HG03159 (cell line): ENCODE data around the gene PGS1.

Experiments used
- ATAC-seq: cut with Tn5 transposase; IDR thresholded peaks from one replicate; pipeline ENCODE4 v1.9.1; 2021; ENCODE audit warnings: mild to moderate bottlenecking, moderate library complexity; ENCODE audit not compliant: unreplicated experiment

Gene PGS1

DNA sequence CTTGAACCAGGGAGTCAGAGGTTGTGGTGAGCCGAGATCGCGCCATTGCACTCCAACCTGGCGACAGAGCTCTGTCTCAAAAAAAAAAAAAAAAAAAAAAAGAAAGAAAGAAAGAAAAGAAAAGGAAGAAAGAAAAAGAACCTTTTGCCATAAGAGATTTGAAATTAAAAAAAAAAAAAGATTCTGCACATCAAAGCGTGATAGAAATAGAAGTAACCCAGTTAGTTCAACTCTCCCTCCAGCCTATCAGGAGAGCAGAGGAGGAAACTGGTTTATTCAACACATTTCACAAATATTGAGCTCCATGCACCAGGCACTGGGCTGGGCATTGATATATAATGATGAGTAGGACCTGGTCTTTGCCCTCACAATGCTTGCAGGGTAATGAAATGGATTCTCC lies 16.2 kb upstream of the PGS1 start:
- no peak for ATAC-seq

DNA sequence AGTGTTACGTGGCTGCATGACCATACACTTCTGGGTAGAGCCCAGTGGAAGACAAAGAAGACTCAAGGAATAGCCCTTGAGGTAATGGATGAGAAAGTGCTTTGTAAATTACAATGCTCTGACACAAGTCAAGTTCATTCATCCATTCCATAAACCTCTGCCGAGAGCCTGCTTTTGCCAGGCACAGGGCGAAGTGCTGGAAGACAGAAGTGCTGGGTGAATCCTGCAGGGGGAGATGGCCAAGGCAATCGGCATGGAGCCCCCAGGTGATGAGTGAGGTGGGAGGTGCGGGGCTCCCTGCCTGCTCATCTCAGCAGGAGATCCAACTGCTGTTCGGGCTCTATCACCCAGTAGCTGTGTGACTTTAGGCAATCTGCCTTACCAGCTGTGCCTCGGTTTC lies 15.8 kb upstream of the PGS1 start:
- ATAC-seq, result no peak

DNA sequence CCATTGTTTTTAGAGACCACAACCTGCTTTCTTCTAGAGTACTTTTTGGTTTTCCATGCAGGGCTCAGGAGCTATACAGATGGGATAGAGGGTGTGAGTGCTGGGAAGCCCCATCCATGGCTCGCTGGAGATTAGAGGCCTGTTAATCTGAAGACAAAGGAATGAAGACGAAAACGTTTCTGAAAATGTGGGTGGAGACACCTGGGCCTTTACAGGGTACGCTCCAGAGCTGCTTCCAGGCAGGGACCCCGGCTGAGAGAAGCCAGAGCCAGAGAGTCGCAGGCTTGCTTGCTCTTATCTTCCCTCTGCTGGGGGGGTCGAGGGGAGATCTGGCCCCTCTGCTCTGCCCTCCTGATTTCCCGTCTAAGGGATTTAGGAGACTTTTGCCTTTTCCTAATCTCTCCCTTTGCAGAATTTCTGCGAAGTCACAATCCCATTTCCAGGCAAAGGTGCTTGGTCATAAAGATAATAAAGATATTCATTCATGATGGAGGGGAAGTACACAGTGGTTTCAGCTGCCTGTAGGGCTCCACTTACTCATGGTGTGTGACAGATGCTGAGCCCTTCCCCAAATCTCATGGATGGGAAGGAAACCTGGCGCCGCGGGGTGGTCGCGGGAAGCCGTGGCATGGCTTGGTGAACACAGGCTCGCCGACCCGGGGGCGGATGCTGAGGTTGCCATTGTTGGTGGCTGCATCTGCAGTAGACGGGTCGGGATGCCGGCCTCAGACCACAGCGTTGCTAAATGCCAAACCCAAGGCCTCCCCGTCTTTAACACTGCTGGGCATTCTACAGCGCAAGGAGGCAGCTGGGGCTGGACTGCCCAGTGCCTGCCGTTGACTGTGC lies 13.8 kb upstream of the PGS1 start:
- ATAC-seq, result no peak

DNA sequence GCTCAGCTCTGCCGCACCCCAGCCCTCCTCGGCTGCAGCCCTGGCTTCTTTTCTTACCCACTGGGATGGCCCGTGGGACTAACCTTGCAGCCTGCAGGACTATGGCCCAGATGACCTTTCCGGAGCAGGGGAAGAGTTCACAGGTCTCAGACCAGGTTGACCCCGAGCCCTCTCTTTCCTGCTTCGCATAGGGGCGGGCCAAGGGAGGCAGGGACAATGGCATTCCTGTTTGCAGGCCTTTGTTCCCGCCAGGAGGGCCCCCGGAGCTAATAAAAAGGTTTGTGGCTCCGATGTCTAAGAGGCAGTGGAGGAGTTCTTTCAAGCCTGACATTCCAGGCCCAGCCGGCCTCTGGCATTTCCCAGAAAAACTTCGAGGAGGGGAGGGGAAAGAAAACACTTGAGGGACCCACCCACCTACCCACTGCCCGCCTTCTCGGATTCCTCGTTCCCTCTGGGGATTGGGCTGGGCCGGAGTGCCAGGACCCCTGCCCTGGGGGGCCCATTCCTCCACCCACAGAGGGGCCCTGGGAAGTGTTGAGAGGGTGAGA lies 12.8 kb upstream of the PGS1 start:
- no peak for ATAC-seq

DNA sequence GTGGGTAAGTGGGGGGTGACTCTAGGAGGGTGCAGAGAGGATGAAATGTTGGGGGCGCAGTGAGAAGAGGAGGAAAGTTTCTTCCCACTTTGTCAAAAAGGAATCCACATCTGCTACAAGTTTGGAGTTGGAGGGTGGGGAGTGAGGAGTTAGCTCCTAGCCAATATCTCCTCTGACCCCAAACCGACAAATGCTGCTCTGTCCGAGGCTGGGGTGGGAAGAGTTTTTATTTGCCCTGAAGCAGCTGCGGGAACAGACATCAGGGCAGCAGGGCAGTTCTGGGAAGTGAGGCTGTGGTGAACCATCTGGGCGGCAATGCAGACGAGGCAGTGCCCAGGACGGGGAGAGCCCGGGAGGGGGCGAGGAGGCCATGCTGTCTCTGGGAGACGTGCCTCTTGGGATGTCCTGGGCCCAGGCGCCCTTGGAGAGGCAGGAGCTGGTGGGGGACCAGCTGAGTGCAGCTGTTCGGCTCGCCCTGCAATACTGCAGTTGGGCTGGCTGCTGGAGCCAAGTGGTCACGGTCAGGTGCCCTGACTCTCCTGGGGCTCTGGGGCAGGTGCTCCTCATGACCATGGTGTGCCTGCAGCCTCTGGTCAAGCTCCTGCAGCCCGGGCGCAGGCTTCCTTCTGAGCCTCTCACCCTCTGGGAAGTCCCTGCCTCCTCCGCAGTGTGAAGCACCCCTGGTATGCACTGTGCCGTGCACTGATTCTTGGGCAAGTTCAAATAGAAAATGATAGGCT lies 12.2 kb upstream of the PGS1 start:
- ATAC-seq, result no peak

DNA sequence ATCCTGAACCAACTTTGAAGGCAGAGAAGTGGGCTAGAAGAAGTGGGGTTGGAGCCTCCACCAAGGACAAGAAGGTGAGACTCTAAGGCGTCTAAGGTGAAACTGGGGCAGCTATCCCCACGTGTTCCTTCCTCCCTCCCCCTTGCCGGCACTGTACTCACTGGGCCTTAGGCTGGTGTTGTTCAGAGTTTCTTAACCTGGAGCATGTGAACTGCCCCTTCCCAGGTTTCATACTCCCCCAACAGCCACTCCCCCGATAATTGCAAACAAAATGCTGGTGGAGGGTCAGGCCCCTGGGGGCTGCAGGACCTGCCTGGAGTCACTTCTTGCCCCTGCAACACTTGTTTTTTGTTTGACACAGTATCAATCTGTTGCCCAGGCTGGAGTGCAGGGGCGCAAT lies 11.3 kb upstream of the PGS1 start:
- ATAC-seq, result no peak

DNA sequence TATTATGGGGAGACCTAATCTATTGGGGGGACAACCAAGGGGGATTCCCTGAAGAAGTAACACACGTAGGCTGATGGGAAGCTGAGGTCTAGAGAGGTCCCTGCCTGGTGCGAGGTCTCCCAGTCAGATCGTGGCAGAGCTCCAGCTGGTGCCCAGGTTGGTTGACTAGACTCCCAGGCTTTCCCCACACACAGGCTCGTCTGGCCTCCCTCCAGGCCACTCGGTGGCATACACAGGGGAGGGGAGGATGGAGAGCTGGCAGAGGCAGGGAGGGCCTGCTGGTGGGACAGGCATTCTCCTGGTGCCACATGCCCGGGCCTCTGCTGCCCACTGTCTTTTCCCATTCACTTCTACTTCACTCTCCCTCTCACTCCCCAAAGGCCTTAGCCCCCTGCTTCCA lies 10.1 kb upstream of the PGS1 start:
- no peak for ATAC-seq

DNA sequence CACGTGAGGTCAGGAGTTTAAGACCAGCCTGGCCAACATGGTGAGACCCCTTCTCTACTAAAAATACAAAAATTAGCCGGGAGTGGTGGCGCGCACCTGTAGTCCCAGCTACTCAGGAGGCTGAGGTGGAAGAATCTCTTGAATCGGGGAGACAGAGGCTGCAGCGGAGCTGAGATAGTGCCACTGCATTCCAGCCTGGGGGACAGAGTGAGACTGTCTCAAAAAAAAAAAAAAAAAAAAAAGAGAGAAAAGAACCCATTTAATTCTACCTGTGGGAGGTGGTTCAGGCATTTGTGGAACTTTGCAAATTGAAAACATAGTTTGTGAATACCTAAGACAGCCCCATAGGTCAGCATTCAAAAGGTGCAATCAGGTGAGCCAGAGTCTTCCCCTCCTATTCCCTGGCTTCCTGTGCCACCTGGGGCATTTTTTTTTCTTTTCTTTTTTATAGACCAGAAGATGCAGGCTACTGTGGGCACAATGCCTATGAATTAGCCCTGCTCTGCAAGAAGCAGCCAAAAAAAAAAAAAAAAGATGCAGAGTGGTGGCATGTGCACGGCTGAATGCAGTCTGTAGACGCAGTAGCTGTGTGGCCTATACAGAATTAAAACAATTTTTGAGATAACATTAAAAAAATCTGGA lies 9.5 kb upstream of the PGS1 start:
- no peak for ATAC-seq

DNA sequence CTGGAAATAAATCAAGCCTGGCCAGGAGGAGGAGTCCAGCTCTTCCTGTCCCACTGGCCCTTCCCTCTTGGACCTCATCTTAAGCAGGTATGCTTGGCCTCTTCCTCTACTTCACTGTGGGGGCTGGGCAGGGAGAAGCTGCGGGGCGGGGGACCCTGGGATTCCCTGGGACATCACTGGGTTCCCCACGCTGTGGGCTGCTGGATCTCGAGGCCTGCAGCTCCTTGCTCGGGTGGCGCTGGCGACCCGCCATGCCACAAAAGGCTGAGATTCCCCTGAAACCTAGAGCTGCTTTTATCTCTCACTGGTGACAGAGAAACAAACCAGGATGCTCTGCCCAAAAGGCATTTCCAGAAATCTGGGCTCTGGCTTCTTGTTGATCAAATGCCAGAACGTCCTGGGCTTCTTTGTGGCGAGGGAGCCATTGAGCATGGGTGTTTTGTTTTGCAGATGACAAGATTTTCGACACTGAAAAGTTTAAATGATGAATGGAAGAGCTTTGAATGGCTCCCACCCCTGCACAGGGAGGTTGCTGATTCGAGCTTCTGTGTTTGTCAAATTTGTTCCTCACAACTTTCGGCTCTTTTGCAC lies 8.6 kb upstream of the PGS1 start:
- ATAC-seq, result no peak

DNA sequence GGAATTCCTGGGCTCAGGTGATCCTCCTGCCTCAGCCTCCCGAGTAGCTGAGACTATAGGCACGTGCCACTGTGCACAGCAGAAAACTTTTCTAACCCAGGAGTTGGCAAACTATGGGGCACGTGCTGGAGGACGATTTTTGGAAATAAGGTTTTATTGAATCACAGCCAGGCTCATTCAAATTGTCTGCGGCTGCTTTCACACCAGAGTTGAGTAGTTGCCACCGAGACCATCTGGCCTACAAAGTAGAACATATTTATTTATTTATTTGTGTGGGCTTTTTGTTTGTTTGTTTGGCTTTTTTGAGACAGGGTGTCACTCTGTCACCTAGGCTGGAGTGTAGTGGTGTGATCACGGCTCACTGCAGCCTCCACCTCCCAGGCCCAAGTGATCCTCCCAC lies 7.4 kb upstream of the PGS1 start:
- ATAC-seq, result no peak

DNA sequence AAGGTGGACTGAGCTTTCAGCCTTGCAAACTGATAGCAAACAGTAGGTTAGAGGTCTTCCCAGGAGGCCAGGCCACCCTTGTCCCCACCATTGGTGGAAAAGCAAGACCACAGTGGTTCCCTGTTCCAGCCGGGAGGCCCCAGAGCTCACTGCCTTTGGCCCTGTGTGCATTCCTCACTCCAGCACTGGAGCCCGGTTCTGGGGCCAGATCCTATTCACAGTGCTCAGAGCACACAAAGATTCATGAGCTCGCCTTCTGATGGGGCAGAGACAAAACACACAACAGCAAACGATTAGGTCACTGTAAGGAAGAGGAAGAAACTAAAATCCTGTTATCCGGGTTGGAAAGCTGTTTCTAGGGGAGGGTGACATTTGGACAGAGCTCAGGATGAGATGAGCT lies 5.6 kb upstream of the PGS1 start:
- ATAC-seq, result no peak

DNA sequence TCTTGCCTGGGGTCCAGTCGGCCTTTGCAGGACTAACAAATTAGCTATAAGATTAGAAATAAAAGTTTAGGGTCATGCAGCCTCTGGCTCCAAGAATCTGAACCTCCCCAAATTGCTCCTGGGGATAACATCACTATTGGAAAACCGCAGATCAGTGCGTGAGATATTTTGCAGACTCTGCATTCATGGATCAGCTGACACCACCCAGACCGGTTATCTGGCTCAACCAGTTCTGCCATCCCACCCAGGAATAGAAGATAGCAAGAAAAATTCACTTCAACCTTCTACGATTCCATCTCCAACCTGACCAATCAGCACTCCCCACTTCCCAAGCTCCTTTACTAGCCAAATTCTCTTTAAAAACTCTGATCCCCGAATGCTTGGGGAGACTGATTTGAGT lies 4.3 kb upstream of the PGS1 start:
- ATAC-seq, result no peak

DNA sequence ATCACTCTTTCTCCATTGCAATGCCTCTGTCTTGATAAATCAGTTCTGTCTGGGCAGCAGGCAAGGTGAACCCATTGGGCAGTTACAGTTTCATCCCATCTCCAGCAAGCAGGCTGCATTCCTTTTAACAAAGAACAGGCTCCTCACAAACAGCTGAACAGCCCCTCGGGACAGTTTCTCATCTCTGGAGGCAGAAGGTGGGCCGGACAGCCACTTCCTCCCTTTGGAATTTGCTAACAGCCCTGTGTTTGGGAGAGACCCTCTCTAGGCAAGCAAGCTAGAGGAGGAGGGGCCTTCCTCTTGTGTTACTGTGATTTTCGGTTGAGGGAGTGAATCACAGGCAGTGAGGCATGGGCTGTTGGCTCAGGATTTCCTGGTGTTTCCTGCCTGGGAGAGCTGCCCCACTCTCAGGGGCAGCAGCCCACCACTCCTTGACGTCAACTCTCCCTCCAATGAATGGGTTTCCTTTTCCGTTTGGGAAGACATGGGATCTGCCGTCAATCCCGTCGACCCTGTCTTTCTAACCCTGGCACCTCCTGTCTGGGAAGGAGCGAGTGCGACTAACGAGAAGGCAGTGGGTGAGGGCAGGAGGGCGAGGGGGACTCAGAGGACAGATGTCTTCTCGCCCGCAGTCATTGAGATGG lies 3.7 kb upstream of the PGS1 start:
- no peak for ATAC-seq

DNA sequence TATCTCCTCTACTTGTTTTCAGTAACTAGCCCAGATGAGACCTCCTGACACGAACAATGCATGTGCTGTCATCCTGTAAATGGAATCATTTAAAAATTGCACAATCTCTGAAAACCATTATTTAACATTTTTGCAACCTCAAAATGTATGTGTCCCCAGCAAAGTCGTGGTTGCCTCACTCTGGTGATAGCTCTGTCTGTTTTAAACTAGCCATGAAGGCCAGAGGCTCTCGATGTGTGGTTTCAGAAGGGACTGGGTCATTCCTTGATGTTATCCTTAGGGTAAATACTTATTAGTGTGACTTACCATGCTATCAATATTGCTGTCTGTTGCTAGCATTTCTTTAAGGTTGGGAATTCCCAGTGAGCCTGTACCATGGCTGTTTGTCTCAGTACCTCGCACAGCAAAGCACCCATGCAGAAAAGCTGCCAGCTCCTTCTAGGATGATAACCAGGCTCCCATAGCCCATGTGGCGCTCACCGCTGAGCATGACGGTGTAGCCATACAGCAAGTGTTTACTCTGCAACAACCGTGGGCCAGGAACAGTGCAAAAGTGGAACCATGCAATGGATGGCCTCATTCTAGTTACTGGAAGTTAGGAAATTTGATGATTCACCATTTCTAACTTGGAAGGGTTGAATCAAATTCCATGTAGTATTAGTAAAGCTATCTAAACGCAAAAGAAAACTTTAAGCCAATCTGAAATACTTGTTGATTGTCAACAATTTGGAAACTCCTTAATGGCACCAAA lies 2.9 kb upstream of the PGS1 start:
- ATAC-seq, result no peak

DNA sequence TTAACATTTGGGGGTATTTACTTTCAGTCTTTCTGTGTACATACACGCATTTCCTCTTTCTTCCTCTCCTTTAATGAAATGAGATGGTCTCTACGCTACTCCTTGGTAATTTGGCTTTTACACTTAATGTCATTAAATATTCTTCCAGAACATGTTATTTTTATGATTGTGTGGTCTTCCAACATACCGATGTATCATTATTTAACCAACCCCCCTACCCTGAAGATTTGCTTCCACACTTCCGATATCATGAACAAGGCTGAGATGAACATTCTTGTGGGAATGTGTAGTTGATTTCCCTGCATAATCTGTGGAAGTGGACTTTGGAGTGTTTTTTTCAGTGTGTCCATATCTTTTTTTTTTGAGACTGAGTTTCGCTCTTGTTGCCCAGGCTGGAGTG lies 2.3 kb upstream of the PGS1 start:
- no peak for ATAC-seq

DNA sequence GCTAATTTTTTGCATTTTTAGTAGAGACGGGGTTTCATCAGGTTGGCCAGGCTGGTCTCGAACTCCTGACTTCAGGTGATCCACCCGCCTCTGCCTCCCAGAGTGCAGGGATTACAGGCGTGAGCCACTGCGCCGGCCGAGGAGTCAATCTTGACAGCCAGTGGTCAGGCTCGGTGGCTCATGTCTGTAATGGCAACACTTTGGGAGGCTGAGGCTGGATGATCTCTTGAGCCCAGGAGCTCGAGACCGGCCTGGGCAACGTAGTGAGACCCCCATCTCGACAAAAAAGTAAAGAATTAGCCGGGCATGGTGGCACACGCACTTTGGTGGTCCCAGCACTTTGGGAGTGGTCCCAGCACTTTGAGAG lies 608 bp upstream of the PGS1 start:
- no peak for ATAC-seq

DNA sequence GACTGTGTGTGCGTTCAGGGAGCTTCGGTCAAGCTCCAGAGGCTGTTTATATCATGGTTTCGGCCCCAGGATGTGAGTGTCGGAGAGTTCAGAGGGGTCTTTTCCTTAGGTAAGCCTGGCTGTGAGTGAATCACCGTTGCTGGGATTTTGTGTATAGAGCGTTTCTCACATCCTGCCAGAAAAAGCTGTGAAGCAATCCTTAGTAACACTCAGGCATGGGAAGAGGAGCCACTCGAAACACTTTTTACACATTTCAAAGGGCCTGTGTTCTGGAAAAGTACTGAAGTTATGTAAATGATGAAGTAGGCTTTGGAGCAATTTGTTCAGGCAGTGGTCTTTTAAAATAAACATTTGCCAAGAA lies 662 bp downstream of the PGS1 start:
- ATAC-seq, result no peak

DNA sequence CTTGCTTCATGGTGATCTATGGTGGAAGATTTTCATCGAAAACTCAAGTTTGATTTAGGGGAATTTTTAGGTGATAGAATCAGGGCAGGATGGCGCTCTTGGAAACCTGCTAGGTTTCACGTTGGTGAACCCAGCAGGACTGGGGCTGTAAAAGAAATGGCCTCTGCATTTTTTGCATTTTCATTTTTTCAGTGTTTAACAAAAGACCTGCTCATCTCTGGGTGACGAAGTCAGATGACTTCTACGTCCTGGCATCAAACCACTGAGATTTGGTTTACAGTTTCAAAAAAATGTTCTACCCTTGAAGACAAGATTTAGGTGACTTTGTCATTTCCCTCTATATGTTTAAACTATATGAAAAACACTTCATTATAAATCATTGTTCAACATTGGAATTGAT lies 1.9 kb downstream of the PGS1 start:
- ATAC-seq, result no peak

DNA sequence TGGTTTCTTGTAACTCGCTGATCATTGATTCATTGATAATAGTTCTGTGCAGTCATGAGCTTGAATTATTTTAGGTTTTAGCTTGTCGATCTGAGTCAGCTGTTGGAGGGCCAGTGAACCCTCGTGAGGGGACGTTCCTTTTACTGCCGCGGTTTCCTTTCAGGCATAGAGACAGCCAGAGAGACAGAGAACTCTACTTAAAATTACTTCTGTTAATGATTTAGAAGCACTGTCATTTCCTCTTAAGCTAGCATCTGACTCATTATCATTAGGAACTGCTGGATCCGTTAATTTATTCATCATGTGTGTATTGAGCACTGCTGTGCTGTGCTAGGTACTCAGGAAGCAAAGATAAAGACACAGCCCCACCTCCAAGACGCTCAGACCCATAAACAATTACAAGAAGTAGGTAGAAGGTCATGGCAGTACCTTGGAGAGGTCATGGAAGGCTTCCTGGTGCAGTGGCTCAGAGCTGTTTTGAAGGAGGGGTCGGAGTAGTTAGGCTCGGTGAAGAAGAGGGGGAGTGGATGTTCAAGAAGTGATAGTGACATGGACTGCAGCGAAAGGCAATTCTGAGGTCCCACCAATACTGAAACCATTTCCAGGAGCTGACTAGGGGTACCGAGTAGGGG lies 3.3 kb downstream of the PGS1 start:
- no peak for ATAC-seq
